T-helper 2 cell treated with Interferon-gamma antibody and Interleukin-4, amounts not matched to agents 5 μg/mL and 100 μg/mL, for 36 hours (primary cell): ENCODE results near the gene C3AR1.
"Not testable (repeated sequence)": the region's sequence is repeated elsewhere in the genome, so short reads cannot be mapped to it uniquely, and the experiment has no call there.

Experiments used
- DNase-seq: peaks from one replicate; pipeline ENCODE4 v3.0.0; 2021; ENCODE audit warnings: low spot score
- H3K27ac Mint-ChIP-seq: one replicate; pipeline ENCODE4 v1.8.0; 2021; ENCODE audit warnings: mild to moderate bottlenecking, mixed read lengths
- H3K27me3 Mint-ChIP-seq: one replicate; pipeline ENCODE4 v1.8.0; 2021; ENCODE audit warnings: low read depth, mixed read lengths
- H3K36me3 Mint-ChIP-seq: one replicate; pipeline ENCODE4 v1.8.0; 2021; ENCODE audit warnings: low read depth, mixed read lengths
- H3K4me1 Mint-ChIP-seq: one replicate; pipeline ENCODE4 v1.8.0; 2021; ENCODE audit warnings: low read depth, mixed read lengths
- H3K4me3 Mint-ChIP-seq: one replicate; pipeline ENCODE4 v1.8.0; 2022; ENCODE audit warnings: mild to moderate bottlenecking, moderate library complexity, mixed read lengths
- H3K9me3 Mint-ChIP-seq: one replicate; pipeline ENCODE4 v1.8.0; 2021; ENCODE audit warnings: mixed read lengths

Gene C3AR1

GRCh38 chr12:8065991-8066594 is at the start of gene C3AR1:
C3AR1 (minus strand) TSS chr12:8066359; CDS start chr12:8060185, 6,174 bp downstream.
- H3K36me3 Mint-ChIP-seq: no peaks in the 10 kb centered on the region
- peak; percentile 45 for DNase-seq
- peak within 1 kb of the TSS; percentile 83 for H3K27ac Mint-ChIP-seq
- peak within 1 kb of the TSS; percentile 70 for H3K4me3 Mint-ChIP-seq
- H3K9me3 Mint-ChIP-seq: no peaks in the 10 kb centered on the region
- peaks cover 29% of the 10 kb centered on the region for H3K4me1 Mint-ChIP-seq
- no peaks in the 10 kb centered on the region for H3K27me3 Mint-ChIP-seq

GRCh38 chr12:8113117-8113516 is 47.0 kb upstream of the C3AR1 start:
- not testable (repeated sequence) for DNase-seq, H3K9me3 Mint-ChIP-seq, H3K4me3 Mint-ChIP-seq, H3K4me1 Mint-ChIP-seq, H3K27ac Mint-ChIP-seq, H3K27me3 Mint-ChIP-seq, H3K36me3 Mint-ChIP-seq

GRCh38 chr12:8108808-8109398 is 42.7 kb upstream of the C3AR1 start:
- DNase-seq: peak; percentile 58
- Mint-ChIP-seq H3K4me1 (peaks cover 6% of the 10 kb centered on the region), H3K9me3 (no peaks in the 10 kb centered on the region), H3K27me3 (no peaks in the 10 kb centered on the region), H3K36me3 (peaks cover 7% of the 10 kb centered on the region), H3K27ac (no peak overlapping the region), H3K4me3 (no peak overlapping the region)

GRCh38 chr12:8099235-8099634 is 33.1 kb upstream of the C3AR1 start:
- Mint-ChIP-seq H3K27me3 (no peaks in the 10 kb centered on the region), H3K4me1 (peaks cover 22% of the 10 kb centered on the region), H3K36me3 (peaks cover 50% of the 10 kb centered on the region), H3K4me3 (no peak overlapping the region), H3K27ac (no peak overlapping the region), H3K9me3 (no peaks in the 10 kb centered on the region)
- DNase-seq: no peak

GRCh38 chr12:8096281-8096915 is 30.2 kb upstream of the C3AR1 start:
- no peak overlapping the region for H3K4me3 Mint-ChIP-seq
- DNase-seq: no peak
- no peaks in the 10 kb centered on the region for H3K27me3 Mint-ChIP-seq
- H3K36me3 Mint-ChIP-seq: peaks cover 66% of the 10 kb centered on the region
- H3K27ac Mint-ChIP-seq: peak overlapping the region; percentile 12
- H3K4me1 Mint-ChIP-seq: peaks cover 22% of the 10 kb centered on the region
- no peaks in the 10 kb centered on the region for H3K9me3 Mint-ChIP-seq

- H3K27ac Mint-ChIP-seq: no peak overlapping the region
- no peak for DNase-seq
- H3K4me1 Mint-ChIP-seq: peaks cover 29% of the 10 kb centered on the region
- no peaks in the 10 kb centered on the region for H3K9me3 Mint-ChIP-seq
- peaks cover 70% of the 10 kb centered on the region for H3K36me3 Mint-ChIP-seq
- no peak overlapping the region for H3K4me3 Mint-ChIP-seq
- no peaks in the 10 kb centered on the region for H3K27me3 Mint-ChIP-seq
Observed at GRCh38 chr12:8093291-8093690, 27.1 kb upstream of the C3AR1 start.

- no peak for DNase-seq
- no peak overlapping the region for H3K27ac Mint-ChIP-seq
- peaks cover 26% of the 10 kb centered on the region for H3K4me1 Mint-ChIP-seq
- H3K27me3 Mint-ChIP-seq: no peaks in the 10 kb centered on the region
- H3K9me3 Mint-ChIP-seq: no peaks in the 10 kb centered on the region
- H3K4me3 Mint-ChIP-seq: no peak overlapping the region
- H3K36me3 Mint-ChIP-seq: peaks cover 51% of the 10 kb centered on the region
Observed at GRCh38 chr12:8089716-8090115, 23.6 kb upstream of the C3AR1 start.

GRCh38 chr12:8089277-8089676 is 23.1 kb upstream of the C3AR1 start:
- not testable (repeated sequence) for H3K9me3 Mint-ChIP-seq, H3K27me3 Mint-ChIP-seq, DNase-seq
- H3K36me3 Mint-ChIP-seq: peaks cover 51% of the 10 kb centered on the region
- H3K4me3 Mint-ChIP-seq: peak overlapping the region; percentile 82
- peak overlapping the region; percentile 91 for H3K27ac Mint-ChIP-seq
- peaks cover 30% of the 10 kb centered on the region for H3K4me1 Mint-ChIP-seq

GRCh38 chr12:8088574-8088973 is 22.4 kb upstream of the C3AR1 start:
- no peak for DNase-seq
- Mint-ChIP-seq H3K4me1 (peaks cover 35% of the 10 kb centered on the region), H3K27ac (peak overlapping the region; percentile 91), H3K36me3 (peaks cover 51% of the 10 kb centered on the region), H3K4me3 (peak overlapping the region; percentile 82), H3K27me3 (no peaks in the 10 kb centered on the region), H3K9me3 (no peaks in the 10 kb centered on the region)

GRCh38 chr12:8087666-8088065 is 21.5 kb upstream of the C3AR1 start:
- H3K27ac Mint-ChIP-seq: peak overlapping the region; percentile 91
- H3K36me3 Mint-ChIP-seq: peaks cover 46% of the 10 kb centered on the region
- DNase-seq: no peak
- H3K4me3 Mint-ChIP-seq: peak overlapping the region; percentile 82
- no peaks in the 10 kb centered on the region for H3K9me3 Mint-ChIP-seq
- no peaks in the 10 kb centered on the region for H3K27me3 Mint-ChIP-seq
- H3K4me1 Mint-ChIP-seq: peaks cover 38% of the 10 kb centered on the region

GRCh38 chr12:8084351-8084750 is 18.2 kb upstream of the C3AR1 start:
- peak overlapping the region; percentile 95 for H3K4me3 Mint-ChIP-seq
- peaks cover 53% of the 10 kb centered on the region for H3K4me1 Mint-ChIP-seq
- not testable (repeated sequence) for H3K27me3 Mint-ChIP-seq, H3K9me3 Mint-ChIP-seq, DNase-seq
- peaks cover 21% of the 10 kb centered on the region for H3K36me3 Mint-ChIP-seq
- peak overlapping the region; percentile 74 for H3K27ac Mint-ChIP-seq

GRCh38 chr12:8082808-8083100 is 16.6 kb upstream of the C3AR1 start:
- H3K36me3 Mint-ChIP-seq: peaks cover 15% of the 10 kb centered on the region
- H3K27ac Mint-ChIP-seq: peak overlapping the region; percentile 99
- H3K27me3 Mint-ChIP-seq: no peaks in the 10 kb centered on the region

GRCh38 chr12:8081251-8081920 is 15.2 kb upstream of the C3AR1 start:
- Mint-ChIP-seq H3K36me3 (peaks cover 12% of the 10 kb centered on the region), H3K27me3 (no peaks in the 10 kb centered on the region), H3K9me3 (no peaks in the 10 kb centered on the region), H3K4me3 (peak overlapping the region; percentile 95), H3K4me1 (peaks cover 38% of the 10 kb centered on the region), H3K27ac (peak overlapping the region; percentile 99)
- DNase-seq: no peak

More at GRCh38 chr12:8082808-8083100, 16.6 kb upstream of the C3AR1 start:
- no peaks in the 10 kb centered on the region for H3K9me3 Mint-ChIP-seq
- peak overlapping the region; percentile 95 for H3K4me3 Mint-ChIP-seq
- no peak for DNase-seq
- H3K4me1 Mint-ChIP-seq: peaks cover 41% of the 10 kb centered on the region

- no peaks in the 10 kb centered on the region for H3K9me3 Mint-ChIP-seq
Observed at GRCh38 chr12:8080120-8080519, 14.0 kb upstream of the C3AR1 start.

More at GRCh38 chr12:8080120-8080519, 14.0 kb upstream of the C3AR1 start:
- no peak for DNase-seq
- H3K36me3 Mint-ChIP-seq: peaks cover 8% of the 10 kb centered on the region
- no peaks in the 10 kb centered on the region for H3K27me3 Mint-ChIP-seq
- peak overlapping the region; percentile 20 for H3K27ac Mint-ChIP-seq
- peaks cover 34% of the 10 kb centered on the region for H3K4me1 Mint-ChIP-seq
- H3K4me3 Mint-ChIP-seq: peak overlapping the region; percentile 95
